NCI-H524 treated with DMSO at 0.1 percent for 48 hours (cell line): ENCODE measurements around the gene UBE2QL1.

Experiments used
- DNase-seq: peaks from one replicate; lab custom pipeline; 2025; lab: John Stamatoyannopoulos, UW

The UBE2QL1 gene

DNA sequence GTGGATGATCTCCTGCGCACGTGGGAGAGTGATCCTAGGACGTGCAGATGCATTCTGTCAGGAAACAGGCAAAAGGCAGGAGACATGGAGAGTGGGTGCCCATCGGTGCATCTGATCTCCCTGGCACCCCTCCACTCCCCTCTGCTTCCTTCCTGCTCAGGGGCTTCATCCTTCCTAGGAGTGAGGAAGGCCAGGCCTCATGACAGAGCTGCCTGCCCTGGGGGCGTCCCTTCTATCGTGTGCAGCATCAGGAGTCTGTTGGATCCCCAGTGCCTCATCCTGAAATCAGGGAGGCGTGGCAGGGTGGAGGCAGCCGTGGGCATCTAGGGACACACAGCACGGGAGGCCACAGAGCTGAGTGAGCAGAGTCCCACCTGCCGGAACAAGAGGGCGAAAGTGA, 30.1 kb downstream of the UBE2QL1 start:
- no peak for DNase-seq

- DNase-seq, result no peak
Observed at GRCh38 chr5:6480133-6481051, 31.7 kb downstream of the UBE2QL1 start.

DNA sequence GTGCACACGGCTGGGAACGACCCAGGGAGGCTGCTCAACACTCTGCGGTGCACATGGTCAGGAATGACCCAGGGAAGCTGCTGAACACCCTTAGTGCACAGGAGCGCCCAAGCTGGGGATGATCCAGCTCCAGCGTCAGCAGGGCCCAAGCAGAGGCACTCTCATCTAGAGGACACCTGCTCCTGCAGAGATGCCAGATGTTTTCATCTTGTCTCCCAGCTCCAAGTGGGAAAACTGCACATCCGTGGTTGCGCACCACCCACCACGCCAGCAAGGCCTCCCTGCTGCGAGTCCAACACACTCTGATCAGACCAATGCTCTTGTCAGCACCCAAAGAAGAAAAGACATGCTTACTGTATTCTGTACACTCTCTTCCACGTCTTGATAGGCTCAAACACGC, 34.1 kb downstream of the UBE2QL1 start:
- DNase-seq, result no peak

GRCh38 chr5:6483880-6484382, 35.3 kb downstream of the UBE2QL1 start:
- no peak for DNase-seq

DNA sequence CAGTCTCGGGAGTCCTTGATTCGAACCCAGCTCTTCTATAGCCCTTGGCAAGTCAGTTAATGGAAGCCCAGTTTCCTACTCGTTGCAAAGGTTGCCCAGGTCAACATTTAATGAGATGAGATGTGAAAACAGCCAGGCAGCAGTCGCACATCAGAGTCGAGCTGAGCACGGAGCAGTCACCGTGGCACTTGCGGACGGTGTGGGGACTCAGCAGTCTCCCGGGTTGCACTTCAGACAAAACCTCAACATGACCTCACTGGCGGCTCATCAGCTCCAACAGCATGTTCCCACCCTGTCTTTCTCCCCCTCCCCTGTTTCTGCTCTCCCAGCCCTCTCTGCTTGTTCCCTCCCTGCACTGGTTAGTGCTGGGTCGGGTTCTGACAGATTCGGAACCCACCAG, 35.8 kb downstream of the UBE2QL1 start:
- DNase-seq, result no peak

DNA sequence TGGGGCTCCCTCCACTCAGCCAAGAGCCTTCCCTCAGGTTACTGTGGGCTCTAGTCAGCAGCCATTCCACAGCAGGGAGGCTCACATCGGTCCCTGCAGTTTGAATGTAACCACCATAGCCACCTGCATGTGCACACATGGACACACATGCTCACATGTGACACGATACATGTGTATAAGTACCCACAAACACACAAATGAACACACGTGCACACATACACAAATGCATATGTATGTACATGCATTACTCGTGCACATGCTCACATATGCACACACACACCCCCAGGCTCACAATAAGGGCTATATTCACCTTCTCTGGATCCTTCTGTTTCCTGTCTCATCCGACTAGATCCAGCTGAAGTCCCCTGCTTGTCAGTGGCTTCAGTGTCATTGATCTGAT, 36.2 kb downstream of the UBE2QL1 start:
- no peak for DNase-seq

GRCh38 chr5:6485441-6485840, 36.8 kb downstream of the UBE2QL1 start:
- no peak for DNase-seq

DNA sequence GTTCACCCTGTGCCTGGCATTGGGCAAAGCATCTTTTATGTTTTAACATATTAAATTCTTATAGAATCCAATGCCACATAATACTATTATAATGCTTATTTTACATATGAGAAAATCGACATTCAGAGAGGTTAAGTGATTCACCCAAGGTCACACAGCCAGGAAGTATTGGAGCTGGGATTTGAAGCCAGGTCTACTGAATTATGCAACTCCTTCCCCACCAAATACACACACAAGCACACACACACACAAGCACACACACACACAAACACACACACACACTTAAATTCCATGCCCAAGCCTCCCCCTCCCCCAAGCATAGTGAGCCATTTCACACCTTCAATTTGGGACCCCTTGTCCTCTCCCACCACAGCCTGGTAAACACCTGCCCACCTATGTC, 37.4 kb downstream of the UBE2QL1 start:
- no peak for DNase-seq

DNA sequence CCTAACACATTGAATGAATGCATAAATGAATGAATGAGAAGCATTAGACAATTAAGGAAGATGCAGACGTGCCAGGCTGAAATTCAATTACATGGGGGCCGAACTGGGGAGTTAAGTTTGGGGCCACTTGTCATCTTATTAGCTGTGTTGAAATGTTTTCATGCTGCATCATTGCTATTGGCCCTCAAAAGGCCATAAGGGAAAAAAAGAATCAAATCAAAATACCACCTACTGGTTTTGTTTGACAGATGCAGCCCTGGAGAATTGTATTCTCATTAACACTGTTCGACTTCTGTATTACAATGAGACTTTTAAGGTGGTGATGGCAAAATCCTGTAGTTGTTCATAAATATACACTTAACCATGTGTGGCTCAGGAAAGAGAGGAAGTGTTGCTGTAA, 38.4 kb downstream of the UBE2QL1 start:
- DNase-seq, result no peak

GRCh38 chr5:6488021-6488420, 39.4 kb downstream of the UBE2QL1 start:
- DNase-seq, result no peak

DNA sequence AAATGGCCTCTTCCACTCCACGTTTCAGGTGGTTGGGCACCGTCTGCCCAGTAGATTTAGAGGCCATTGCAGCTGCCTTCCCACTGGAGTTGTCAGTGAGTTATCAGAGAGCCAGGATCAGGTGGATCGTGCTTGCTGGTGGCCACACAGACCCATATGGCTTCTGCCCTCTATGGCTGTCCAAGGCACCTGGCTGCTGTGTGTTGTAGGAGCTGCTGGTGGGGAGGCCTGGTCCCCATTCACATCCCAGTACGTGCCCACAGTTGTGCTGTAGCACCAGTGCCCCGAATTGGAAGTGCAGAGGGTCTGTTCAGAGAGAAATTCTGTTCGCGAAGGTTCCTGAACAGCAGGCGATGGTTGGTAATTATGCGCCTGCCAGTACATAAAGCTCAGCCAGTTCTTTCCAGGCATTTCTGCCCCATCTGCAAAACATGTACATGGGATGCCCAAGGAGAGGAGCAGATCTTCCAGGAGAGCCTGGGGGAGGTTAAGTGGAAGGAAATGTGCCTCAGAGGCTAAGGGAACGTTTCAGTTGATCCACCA, 41.1 kb downstream of the UBE2QL1 start:
- no peak for DNase-seq

DNA sequence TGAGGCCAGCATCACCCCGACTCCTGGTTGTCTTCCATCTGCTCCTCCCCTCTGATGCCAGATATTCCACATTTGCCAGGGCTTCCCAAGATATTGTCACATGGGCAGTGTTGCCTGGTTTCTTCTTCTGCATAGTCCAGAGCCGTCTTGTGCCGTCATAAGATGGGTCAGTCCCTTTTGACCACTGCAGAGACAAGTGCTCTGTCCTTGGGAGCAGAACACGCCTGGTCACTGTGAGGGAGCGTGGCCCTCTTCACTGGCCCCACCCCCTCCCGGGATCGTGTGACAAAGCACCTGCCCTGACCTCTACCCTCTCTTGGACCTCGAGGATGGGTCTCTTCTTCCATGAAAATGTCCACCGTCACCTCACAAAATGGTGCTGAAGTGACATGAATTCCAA, 41.6 kb downstream of the UBE2QL1 start:
- no peak for DNase-seq

DNA sequence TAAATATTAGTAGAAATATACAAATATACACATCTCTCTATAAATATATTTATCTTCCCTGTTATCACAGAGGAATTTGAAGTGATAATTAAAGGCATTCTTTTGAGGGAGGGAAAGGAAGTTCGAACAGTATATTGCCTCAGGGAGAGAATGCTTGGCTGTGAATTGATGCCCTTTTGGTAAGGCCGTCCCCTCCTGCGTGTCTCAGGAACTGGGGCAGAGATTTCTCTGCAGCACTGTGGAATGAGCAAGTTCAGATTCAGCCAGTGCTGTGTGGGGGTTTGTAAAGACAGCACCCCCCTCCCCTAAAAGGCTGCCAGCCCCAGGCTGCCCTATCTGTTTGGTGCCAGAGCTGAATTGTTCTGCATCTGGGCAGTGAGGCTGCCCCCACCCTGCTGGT, 42.0 kb downstream of the UBE2QL1 start:
- DNase-seq, result no peak

GRCh38 chr5:6491196-6491918, 42.7 kb downstream of the UBE2QL1 start:
- no peak for DNase-seq

GRCh38 chr5:6491919-6492290, 43.2 kb downstream of the UBE2QL1 start:
- no peak for DNase-seq

DNA sequence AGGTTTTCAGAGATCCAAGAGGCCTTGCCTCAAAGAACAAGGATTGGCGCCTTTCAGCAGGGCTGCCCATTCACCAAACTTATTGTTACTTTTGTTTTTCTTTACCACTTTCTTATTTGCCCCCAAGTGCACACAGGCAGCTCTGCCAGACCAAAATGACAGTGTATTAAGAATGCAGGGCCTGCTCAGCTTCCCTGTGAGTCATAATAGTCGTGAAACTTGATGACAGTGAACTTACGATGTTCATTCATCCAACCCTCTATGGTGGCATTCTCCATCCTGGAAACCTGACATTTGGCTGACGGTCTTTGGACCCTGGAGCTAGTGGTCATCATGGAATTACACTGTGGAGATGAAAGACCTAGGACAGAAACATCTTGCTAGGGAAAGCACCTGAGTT, 44.3 kb downstream of the UBE2QL1 start:
- no peak for DNase-seq

- no peak for DNase-seq
Observed at GRCh38 chr5:6493681-6494454, 45.2 kb downstream of the UBE2QL1 start.

DNA sequence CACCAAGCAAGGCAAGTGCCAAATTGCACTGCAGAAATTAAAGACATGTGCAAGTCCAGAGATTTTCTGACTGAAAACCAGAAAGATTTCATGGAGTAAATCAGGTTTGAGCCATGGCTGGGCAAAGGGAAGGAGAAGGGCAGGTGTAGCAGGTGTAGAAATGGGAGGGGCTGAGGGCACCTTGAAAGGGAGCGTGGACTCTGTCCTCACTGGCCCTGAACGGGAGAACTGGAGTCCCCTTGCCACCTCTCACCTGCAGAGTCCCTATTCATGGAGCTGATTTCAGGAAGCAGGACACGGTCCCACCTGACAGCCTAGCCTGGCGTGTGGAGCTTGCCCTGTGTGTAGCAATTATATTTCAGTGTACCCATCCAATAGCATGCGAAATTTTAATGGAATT, 46.3 kb downstream of the UBE2QL1 start:
- no peak for DNase-seq

- DNase-seq, result no peak
Observed at GRCh38 chr5:6495433-6496206, 47.0 kb downstream of the UBE2QL1 start.

- no peak for DNase-seq
Observed at GRCh38 chr5:6496207-6496584, 47.5 kb downstream of the UBE2QL1 start.

DNA sequence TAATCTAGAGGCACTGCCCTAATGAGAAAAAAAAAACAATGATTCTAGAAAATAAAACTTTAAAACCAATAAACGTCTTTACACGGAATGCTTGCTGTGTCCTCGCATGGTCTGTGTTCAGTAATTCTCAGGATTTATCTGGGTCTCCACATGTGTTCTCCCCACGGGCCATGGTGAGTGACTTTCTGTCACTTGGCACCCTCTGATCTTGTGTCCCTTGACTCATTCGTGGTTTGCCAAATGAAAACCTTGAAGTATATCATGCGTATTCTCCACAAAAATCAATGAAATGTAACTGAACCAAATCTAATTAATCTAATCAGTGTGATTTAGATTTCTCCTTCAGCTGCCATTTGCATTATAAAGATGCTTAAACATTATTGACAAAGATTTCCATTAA, 48.0 kb downstream of the UBE2QL1 start:
- no peak for DNase-seq
